ENCODE results near the gene KCNIP1. TPM values are rescaled to one million over a fixed set of nuclear protein-coding genes. Genes with fewer than 3 reads are reported as not detected.

Gene KCNIP1
- total RNA-seq, 2 experiments from 2014 or later, result not detected

GRCh38 chr5:170497311-170498038 is 6.3 kb upstream of the KCNIP1 start:
- H3K27me3 Mint-ChIP-seq, result peaks cover 68% of the 10 kb centered on the region

GRCh38 chr5:170498811-170499351 is 4.9 kb upstream of the KCNIP1 start:
- H3K27ac Mint-ChIP-seq, result no peak overlapping the region
- intact Hi-C loops (cut with DNase I, micrococcal nuclease), result no loop called here
- Histone ChIP-seq H3K36me3 (ENCODE audit: insufficient read depth, low read length) (no peaks in the 10 kb centered on the region), H3K9me3 (ENCODE audit: control insufficient read depth in 1 of 2, insufficient read depth in 1 of 2, low read length in 2 of 2) (no peaks in the 10 kb centered on the region), H3K4me1 (ENCODE audit: insufficient read depth, low read length) (no peaks in the 10 kb centered on the region), H3K27ac (ENCODE audit: low read depth in 1 of 2, low read length in 2 of 2) (no peak overlapping the region), H3K27me3 (ENCODE audit: control insufficient read depth in 1 of 2, insufficient read depth in 2 of 2, low read length in 2 of 2) (peaks cover 22 to 27% of the 10 kb centered on the region in 2 experiments), H3K4me3 (ENCODE audit: low read length) (no peak overlapping the region)
- ATAC-seq (ENCODE audit: poor library complexity) (no peak), DNase-seq (no peak)
- peaks cover 2% of the 10 kb centered on the region for H3K9me3 Mint-ChIP-seq
- H3K4me1 Mint-ChIP-seq (ENCODE audit: low read depth), result no peaks in the 10 kb centered on the region
- ChIA-PET POLR2A (no interaction called here), CTCF (no interaction called here)
- TF ChIP-seq CTCF (IDR thresholded peaks at IDR 0.05), result no peak
- H3K36me3 Mint-ChIP-seq (ENCODE audit: low read depth), result no peaks in the 10 kb centered on the region
- H3K27me3 Mint-ChIP-seq, result peaks cover 75% of the 10 kb centered on the region
- H3K4me3 Mint-ChIP-seq, result no peak overlapping the region

More at GRCh38 chr5:170497311-170498038, 6.3 kb upstream of the KCNIP1 start:
- DNase-seq, result no peak
- Histone ChIP-seq H3K36me3 (ENCODE audit: insufficient read depth, low read length) (no peaks in the 10 kb centered on the region), H3K27me3 (ENCODE audit: control insufficient read depth in 1 of 2, insufficient read depth in 2 of 2, low read length in 2 of 2) (peaks cover 20 to 23% of the 10 kb centered on the region in 2 experiments), H3K9me3 (ENCODE audit: control insufficient read depth in 1 of 2, insufficient read depth in 1 of 2, low read length in 2 of 2) (no peaks in the 10 kb centered on the region), H3K27ac (ENCODE audit: low read depth in 1 of 2, low read length in 2 of 2) (no peak overlapping the region), H3K4me1 (ENCODE audit: insufficient read depth, low read length) (no peaks in the 10 kb centered on the region), H3K4me3 (ENCODE audit: low read length) (no peak overlapping the region)
- no peak for TF ChIP-seq CTCF (IDR thresholded peaks at IDR 0.05)
- H3K4me1 Mint-ChIP-seq (ENCODE audit: low read depth), result no peaks in the 10 kb centered on the region
- H3K36me3 Mint-ChIP-seq (ENCODE audit: low read depth), result no peaks in the 10 kb centered on the region
- H3K27ac Mint-ChIP-seq, result no peak overlapping the region
- POLR2A ChIA-PET, result no interaction called here
- intact Hi-C loops (cut with DNase I, micrococcal nuclease), result no loop called here
- ATAC-seq (ENCODE audit: poor library complexity), result no peak
- H3K4me3 Mint-ChIP-seq, result no peak overlapping the region
- peaks cover 2% of the 10 kb centered on the region for H3K9me3 Mint-ChIP-seq
- CTCF ChIA-PET, result no interaction called here

GRCh38 chr5:170499621-170500020 is 4.2 kb upstream of the KCNIP1 start:
- Histone ChIP-seq H3K4me3 (ENCODE audit: low read length) (no peak overlapping the region), H3K4me1 (ENCODE audit: insufficient read depth, low read length) (no peaks in the 10 kb centered on the region), H3K9me3 (ENCODE audit: control insufficient read depth in 1 of 2, insufficient read depth in 1 of 2, low read length in 2 of 2) (no peaks in the 10 kb centered on the region), H3K27ac (ENCODE audit: low read depth in 1 of 2, low read length in 2 of 2) (no peak overlapping the region), H3K36me3 (ENCODE audit: insufficient read depth, low read length) (no peaks in the 10 kb centered on the region), H3K27me3 (ENCODE audit: control insufficient read depth in 1 of 2, insufficient read depth in 2 of 2, low read length in 2 of 2) (peaks cover 25 to 32% of the 10 kb centered on the region in 2 experiments)
- H3K27me3 Mint-ChIP-seq, result peaks cover 72% of the 10 kb centered on the region
- no peak for TF ChIP-seq CTCF (IDR thresholded peaks at IDR 0.05)
- DNase-seq (no peak), ATAC-seq (ENCODE audit: poor library complexity) (no peak)
- intact Hi-C loops (cut with DNase I, micrococcal nuclease), result no loop called here
- H3K27ac Mint-ChIP-seq, result no peak overlapping the region
- CTCF ChIA-PET, result no interaction called here
- peaks cover 2% of the 10 kb centered on the region for H3K9me3 Mint-ChIP-seq
- H3K4me1 Mint-ChIP-seq (ENCODE audit: low read depth), result no peaks in the 10 kb centered on the region
- no peaks in the 10 kb centered on the region for H3K36me3 Mint-ChIP-seq (ENCODE audit: low read depth)
- POLR2A ChIA-PET, result no interaction called here
- H3K4me3 Mint-ChIP-seq, result no peak overlapping the region

Measured in CD4-positive, alpha-beta T cell (primary cell).